AG09319 (cell line): ENCODE data around the gene AKAP5.

Experiments
- DNase-seq: peaks from one replicate; pipeline ENCODE4 v3.0.0-alpha.2; 2010; ENCODE audit warnings: low read depth; ENCODE audit errors: extremely low read depth
- TF ChIP-seq, protein P1 (sequence below): IDR thresholded peaks from 2 replicates; pipeline ENCODE4 v1.5.1; 2011; ENCODE audit warnings: low read depth, mild to moderate bottlenecking, inconsistent platforms, low read length, moderate library complexity

Gene AKAP5

DNA sequence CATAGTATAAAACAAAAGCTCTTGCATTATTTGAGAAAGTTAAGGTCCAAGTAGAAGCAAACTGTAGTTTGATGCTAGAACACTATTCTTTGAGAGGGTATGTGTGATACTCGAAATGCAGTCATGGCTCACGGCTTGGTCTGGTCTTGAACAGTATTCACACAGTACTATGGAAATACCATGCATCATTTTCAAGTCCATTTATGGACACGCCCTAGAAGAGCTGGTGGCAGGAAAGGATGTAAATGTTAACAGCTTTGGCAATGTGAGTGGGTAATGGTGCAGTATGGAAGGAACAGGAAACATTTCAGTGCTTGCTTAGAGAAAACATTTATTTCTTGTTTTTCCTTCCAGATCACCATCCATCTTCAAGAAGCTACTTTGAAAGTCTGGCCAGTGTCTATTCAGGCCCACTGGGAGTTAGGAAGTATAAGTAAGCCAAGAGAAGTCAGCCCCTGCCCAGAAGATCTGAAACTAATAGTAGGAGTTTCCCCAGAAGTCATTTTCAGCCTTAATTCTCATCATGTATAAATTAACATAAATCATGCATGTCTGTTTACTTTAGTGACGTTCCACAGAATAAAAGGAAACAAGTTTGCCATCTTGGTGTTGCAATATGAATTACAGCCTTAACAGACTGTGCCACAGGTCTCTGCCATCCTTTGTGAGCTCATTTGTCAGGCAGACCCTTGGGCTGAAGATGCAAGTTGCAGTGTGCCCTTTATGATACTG is 5.7 kb upstream of the AKAP5 start:
- TF ChIP-seq, protein P1, sequence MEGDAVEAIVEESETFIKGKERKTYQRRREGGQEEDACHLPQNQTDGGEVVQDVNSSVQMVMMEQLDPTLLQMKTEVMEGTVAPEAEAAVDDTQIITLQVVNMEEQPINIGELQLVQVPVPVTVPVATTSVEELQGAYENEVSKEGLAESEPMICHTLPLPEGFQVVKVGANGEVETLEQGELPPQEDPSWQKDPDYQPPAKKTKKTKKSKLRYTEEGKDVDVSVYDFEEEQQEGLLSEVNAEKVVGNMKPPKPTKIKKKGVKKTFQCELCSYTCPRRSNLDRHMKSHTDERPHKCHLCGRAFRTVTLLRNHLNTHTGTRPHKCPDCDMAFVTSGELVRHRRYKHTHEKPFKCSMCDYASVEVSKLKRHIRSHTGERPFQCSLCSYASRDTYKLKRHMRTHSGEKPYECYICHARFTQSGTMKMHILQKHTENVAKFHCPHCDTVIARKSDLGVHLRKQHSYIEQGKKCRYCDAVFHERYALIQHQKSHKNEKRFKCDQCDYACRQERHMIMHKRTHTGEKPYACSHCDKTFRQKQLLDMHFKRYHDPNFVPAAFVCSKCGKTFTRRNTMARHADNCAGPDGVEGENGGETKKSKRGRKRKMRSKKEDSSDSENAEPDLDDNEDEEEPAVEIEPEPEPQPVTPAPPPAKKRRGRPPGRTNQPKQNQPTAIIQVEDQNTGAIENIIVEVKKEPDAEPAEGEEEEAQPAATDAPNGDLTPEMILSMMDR: no peak
- DNase-seq: no peak

DNA sequence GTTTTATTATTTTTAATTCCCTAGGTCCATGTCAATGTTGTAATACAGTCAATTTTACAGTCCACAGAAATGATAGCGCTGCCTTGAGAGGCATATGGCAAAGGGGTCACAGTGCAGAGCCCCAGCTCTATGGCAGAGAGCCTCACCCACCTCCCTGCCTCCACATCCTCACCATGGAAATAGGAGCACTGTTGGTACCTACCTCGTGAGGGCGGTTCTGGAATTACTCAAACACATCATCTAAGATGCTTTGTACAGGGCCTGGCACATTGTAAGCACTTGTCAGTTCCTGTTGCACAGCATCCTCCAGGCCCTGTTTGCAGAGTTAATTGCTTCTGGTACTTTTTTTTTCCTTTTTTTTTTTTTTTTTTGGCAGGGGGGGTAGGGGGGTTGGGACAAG is 4.1 kb upstream of the AKAP5 start:
- TF ChIP-seq, protein P1: no peak
- DNase-seq: no peak

DNA sequence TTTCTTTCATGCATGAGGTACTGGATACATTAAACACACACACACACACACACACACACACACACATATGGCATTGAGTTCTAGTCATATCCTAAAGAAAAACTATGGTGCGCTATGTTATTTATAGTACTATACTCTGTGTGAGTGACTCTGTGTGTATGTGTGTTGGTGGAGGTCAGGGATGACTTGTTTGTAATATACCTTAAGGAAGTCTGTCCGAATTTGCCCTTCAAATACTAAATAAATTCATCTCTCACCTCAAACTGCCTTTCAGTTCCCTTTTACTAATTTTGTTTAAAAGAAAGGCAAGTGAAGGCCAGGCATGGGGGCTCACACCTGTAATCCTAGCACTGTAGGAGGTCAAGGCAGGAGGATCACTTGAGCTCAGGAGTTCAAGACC is 2.1 kb upstream of the AKAP5 start:
- no peak for DNase-seq
- TF ChIP-seq, protein P1: no peak

DNA sequence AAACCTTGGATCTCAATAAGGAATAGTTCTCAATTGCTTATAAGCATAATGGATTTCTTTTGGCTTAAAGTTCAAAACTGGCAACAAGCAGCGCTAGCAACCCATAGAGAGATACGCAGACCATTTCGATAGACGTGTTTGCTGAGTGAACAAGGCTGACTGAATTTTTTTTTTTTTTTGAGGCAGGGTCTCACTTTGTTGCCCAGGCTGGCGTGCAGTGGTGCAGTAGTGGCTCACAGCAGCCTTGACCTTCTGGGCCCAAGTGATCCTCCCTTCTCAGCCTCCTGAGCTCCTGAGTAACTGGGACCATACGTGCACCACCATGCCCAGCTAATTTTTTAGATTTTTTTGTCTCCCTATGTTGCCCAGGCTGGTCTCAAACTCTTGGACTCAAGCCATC is 1.4 kb upstream of the AKAP5 start:
- TF ChIP-seq, protein P1: no peak

DNA sequence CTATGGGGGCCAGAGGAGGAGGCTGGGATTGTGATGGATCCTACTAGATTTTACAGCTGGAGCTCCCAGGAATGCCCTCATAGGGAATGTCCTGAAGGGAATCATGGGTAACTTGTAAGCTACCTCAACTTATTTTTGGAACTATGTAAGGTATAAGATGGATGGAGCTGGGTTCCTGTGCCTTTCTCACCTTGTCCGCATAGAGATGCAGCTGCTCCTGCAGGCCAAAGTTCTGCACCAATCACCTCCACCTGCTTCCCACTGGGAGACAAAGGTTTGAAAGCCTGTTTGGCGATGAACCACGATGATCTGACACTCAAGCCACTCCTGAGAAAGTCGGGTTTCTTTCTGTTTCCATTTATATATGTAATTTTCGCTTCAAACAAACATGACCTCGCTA is 648 bp upstream of the AKAP5 start:
- DNase-seq: no peak
- TF ChIP-seq, protein P1: no peak

More for the DNA sequence above, 1.4 kb upstream of the AKAP5 start:
- DNase-seq: no peak

DNA sequence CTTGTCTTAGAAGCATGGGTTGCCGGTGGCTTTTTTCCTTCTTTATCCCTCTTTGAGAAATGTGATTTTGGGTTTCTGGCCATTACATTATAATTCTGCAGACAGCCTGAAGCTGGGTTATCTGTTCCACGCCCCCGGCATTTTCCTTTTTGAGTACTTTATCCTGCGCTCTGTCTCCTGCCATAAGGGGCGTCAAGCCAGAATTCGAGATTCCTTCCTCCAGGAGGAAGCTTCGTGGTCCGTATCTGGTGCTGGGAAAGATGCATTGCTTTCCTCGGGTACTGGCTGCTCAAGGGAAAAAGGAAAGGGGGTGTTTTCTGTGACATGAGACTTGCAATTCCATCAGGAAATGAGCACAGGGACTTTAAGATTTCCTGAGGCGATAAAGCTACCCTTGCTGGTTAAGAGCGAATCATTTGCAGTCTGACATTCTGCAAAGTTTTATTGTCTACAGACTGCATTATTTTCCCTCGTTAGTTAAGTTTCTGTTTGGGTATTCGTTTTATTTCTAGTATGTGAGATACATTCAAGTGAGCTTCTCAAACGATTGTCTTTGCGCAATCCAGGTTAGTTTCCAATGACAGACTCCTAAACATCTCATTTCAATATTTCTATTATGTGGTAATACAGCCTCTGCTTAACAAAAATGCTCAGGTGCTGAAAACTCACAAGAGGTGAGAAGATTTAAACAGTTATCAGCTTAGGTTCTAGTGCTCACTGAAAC is 694 bp downstream of the AKAP5 start:
- DNase-seq: no peak
- TF ChIP-seq, protein P1: peak; percentile 41

DNA sequence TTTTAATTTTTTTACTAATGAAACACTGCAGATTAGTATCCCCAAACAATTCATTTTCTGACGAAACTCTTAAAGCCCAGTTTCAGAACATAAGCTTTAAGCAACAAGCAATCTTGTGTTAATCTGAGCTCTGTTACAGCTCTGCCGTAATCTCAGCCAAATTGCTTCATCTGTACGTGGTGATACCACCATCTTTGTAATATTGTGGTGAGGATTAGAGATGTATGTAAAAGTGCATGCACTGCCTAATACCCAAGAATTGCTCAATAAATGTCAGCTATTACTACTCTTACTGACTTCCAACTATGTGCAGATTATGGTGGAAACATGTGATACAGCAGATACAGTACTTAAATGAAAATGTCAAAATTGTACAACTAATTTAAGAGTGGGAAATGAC is 1.8 kb downstream of the AKAP5 start:
- TF ChIP-seq, protein P1: no peak
- DNase-seq: no peak
